GM18519 (cell line): Measurements from ENCODE around the gene FRMD4A.

ENCODE experiments used
- ATAC-seq: cut with Tn5 transposase; IDR thresholded peaks from one replicate; pipeline ENCODE4 v1.9.1; 2021; ENCODE audit warnings: mild to moderate bottlenecking, moderate library complexity; ENCODE audit not compliant: unreplicated experiment, low FRiP score

Gene FRMD4A

DNA sequence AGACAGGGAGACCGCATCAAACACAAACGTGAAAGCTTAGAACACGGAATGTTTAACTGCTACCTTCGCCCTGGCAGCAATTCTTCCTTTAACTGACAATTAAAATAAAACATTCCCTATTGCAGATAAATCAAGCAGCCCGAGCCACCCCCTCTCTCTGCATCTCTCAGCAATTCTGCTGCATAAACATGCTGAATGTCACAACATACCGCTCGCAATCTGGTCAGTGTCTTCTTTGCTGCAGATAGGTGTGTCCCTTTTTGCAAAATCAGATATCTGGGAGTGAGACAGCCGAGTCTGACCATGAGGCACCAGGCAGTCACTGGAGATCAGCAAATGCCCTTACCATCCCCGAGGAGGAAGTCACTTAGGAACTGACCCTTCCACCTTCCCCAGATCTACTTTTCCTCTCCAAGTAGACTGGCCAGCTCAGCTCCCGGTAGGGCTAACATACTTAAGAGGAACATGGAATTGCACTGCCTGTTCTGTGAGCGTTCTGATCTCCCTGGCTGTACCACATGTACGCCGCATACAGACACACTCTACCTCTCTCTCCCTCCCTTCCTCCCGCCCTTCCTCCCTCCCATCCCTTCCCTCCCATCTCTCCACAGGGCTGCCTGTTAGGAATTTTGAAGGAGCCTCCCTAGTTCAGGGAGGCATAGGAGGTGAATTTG lies at the start of gene FRMD4A:
TSS of gene FRMD4A (minus strand) at position 537 of the 674 bp plus-strand sequence.
- ATAC-seq = no peak

DNA sequence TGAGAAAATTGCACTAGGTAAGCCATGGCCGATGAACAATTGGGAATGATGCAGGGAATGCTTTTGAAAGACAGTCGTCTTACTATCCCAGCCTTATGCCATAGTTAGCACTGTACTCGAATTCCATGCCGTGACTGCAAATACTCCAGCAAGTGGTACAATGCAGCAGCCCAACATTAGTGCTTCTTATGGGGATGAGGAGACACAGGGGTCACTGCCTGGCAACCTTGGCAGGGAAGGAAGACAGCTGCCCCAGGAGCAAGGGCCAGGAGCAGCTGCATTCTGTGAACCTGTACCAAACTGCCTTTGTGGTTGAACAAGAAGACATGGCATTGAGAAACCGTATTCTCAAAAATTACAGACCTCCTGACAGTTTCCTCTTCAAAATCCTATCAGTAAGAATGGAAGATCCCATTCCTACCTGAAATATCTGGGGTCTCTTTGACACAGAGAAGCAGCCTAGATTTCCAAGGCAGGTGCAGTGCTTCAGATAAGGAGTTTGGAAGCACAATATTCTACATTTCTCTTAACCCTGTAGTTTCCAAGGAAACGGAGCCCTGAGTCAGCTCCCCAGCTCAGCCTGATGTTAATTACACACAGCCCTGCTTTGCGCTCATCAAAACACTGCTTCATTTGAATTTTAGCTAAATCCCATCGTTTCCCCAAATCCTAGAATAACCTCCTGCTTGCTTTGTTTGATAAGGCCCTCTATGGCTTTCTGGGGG lies 49.0 kb upstream of the FRMD4A start:
- no peak for ATAC-seq

DNA sequence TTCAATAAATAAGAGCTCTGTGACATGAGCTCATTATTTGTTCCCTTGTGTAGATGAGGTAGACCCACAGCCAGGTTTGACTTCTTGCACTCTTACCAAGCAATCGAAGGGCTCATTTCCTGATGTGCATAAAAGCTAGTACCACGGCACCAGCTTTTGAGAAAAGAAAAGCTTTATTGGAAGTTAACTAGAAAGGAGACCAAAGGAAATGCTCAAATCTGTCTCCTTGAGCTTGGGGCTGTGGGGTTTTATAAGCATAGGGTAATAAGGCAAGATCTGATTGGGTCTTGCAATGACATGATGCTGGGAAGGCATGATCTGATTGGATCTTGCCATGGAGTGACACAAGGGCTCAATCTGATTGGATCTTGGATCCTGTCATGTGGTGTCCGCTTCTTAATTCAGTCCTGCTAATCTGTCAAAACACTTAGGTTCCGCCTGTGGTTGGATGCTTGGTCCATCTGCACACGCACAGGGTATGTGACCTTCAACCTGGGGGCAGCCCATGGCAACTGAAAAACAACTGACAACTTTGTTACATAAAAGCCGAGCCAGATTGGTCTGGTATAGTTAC lies 47.8 kb upstream of the FRMD4A start:
- ATAC-seq = no peak

DNA sequence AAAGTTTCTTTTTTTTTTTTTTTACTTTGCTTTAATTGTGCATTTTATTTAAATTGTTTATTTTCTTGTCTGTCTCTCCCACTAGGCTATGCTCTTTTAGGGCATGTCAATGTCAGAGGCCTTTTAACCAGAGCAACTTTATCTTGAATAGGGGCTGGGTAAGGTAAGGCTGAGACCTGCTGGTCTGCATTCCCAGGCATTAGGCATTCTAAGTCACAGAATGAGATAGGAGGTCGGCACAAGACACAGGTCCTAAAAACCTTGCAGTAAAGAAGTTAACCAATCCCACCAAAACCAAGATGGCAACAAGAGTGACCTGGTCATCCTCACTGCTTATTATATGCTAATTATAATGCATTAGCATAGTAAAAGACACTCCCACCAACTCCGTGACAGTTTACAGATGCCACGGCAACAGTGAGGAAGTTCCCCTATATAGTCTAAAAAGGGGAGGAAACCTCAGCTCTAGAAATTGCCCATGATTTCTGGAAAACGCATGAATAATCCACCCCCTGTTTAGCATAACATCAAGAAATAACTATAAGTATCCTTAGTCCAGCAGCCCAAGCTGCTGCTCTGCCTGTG lies 47.0 kb upstream of the FRMD4A start:
- ATAC-seq = no peak

DNA sequence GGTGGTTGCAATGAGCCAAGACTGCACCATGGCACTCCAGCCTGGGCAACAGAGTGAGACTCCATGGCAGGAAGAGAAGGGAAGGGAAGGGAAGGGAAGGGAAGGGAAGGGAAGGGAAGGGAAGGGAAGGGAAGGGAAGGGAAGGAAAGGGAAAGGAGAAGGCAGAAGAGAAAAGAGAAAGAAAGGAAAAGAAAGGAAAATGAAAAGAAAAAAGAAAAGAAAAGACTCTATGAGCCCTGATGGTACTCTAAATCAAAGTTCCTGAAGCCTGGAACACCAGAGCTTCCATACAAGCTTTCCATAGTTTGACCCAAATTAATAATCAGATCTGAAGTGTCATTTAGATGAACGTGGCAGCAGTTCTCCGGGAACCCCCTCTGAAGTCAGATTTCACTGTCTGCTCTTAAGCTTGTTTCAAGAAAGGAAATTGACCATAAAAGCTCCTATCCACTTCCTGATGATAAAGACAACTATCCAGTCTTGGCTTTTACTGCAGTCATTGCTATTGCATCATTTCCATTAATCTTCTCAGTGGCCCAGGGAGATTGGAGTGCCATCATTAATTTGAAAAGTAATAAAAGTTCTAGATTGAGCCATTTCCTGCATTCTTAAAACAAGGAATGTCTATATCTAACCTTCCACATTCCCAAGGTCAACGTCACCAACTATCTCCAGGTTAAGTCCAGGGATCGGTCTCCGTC lies 44.2 kb upstream of the FRMD4A start:
- no peak for ATAC-seq

DNA sequence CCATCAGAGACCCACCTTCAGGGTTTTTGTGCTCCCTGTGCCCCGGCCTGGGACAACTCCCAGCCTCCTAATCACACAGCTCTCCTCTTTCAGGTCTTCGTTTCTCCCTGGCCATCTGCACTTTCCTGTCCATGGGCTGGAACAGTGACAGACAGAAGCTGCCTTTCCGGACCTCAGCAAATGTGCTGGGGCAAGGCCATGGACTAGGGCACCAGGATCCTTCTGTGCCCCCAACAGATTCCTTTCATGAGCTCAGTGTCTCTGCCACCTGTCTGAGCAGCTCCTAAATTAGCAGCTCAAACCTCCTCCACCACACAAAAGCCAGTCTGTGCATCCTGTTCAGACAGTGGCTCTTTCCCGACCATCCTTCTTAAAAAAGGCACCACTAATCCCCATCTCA lies 41.9 kb upstream of the FRMD4A start:
- ATAC-seq = no peak

DNA sequence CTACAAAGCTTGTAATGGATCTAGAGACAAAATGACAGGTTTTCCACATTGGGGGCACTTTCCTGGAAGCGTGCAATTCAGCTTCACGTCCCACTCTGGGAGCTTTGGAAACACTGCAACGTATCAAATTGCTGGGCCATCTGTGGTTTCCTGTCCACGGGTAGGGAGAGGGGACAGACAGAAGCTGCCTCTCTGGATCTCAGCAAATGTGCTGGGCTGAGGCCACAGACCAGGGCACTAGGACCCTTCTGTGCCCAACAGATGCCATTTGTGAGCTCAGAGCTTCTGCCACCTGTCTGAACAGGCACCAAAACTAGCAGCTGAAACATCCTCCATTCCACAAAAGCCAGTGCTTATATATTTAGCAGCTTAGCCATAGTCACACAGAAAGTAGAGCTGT lies 40.9 kb upstream of the FRMD4A start:
- ATAC-seq = no peak

DNA sequence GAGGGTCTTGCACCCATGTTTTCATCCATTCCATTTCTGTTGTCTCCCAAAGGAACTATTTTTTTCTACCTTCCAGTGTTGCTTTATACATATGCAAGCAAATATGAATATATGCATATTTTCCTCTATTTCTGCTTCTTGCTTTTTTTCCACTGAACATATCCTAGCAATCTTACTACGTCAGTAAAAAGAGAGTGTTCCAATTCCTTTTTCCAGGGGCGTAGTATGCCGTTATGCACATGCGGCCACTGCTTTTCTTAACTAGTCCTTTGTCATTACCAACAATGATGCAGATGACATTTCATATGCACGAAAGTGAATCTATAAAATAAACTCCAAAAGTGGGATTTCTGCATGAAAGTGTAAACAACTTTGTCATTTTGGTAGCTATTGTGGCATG lies 40.2 kb upstream of the FRMD4A start:
- no peak for ATAC-seq

DNA sequence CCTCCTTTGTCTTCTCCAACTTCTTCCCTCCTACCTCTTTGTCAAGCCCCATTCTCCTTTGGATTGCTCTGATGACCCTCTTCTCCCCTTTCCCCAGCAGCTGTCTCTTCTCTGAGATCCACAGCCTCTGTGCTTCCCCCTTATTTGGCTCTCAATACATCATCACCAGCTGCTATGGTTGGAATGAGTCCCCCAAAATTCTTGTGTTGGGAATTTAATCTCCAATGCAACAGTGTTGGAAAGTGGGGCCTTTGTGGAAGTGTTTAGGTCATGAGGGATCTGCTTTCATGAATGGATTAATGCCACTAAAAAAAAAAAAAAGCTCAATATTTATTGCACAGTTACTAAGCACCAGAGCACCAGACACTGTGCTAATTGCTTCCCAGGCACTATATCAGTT lies 39.2 kb upstream of the FRMD4A start:
- no peak for ATAC-seq

DNA sequence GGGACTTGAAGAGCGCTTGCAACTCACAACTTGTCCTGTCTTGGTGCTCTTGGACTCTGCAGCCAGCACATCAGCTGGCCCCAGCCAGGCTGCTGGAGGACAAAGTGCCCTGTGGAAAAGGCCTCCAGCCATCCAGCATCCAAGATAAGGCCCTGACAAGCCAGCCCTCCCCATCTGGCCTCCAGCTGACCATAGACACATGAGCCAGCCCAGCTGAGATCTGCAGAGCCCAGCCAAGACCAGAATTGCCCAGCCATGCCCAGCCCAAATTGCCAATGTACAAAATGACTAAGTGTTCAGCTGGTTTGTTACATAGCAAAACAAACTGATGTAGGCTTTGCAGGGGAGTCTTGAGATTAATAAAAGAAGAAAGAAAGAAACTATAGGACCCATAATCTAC lies 36.0 kb upstream of the FRMD4A start:
- ATAC-seq = no peak

DNA sequence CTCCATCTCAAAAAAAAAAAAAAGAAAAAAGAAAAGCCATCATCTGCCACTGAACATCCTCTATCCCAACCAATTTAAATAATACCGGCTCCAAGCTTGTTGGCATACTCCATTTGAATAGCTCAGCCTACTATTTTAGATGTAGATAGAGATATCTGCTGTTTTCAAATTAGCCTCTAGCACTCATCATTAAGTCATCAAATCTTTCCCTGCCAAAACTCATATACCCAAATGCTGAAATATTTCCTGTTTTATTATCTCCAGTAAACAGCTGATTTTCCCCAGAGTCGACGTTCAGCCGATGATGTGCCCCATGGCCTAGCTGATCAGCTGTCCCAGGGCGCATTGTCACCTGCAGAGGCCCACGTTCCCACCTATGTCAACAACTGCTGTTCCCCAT lies 34.5 kb upstream of the FRMD4A start:
- ATAC-seq = no peak

DNA sequence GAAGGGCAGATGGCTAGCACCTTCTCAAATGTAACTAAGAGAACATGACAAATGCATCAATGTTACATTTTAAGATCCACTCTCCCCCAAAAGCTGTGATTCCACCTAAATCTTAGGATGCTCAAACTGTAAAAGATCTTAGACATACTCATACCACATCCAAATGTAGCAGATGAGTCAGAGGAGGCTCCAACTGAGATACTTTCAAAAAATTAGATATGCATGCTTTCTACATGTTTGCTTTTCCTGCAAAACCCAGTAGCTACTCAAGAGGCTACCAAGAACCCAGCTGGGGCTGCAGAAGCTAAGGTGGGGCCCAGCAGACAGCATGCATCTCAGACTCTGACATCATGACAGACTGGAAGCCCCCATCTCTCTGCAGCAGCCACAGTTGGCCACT lies 31.4 kb upstream of the FRMD4A start:
- no peak for ATAC-seq

DNA sequence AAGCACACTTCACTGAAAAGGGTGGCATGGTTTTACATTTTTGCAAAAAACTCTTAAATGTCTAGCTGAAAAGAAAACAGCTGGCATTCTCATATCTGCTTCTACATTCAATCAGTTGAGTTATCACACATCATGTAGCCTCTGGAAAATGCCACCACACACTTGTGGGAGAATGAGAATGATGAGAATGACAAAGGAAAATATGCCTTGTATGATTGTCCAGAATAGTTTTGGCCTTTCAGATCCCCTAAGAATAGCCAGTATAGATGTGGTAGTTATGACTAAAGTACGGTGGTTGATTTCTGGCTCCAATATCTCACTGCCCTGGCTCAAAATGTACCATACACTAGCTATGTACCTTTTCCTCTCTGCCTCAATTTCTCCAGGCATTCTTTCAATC lies 30.2 kb upstream of the FRMD4A start:
- ATAC-seq = no peak

DNA sequence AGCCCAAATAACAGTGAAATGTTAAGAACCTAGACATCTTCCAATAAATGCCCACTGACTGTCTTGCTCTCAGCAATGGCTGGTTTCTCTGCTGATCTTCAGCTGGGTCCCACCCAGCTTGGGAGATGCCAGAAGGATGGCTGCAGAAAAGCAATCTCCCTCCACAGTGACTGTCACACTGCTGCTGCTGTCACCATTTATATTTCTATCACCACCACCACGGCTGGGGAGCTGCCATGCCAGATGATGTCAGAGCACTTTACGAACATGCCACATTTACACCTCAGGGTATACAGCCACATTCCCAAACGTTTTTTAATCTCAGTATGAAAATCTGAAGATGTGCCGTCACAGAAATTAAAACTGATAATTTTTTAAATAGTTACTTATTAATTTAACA lies 29.8 kb upstream of the FRMD4A start:
- ATAC-seq = no peak

DNA sequence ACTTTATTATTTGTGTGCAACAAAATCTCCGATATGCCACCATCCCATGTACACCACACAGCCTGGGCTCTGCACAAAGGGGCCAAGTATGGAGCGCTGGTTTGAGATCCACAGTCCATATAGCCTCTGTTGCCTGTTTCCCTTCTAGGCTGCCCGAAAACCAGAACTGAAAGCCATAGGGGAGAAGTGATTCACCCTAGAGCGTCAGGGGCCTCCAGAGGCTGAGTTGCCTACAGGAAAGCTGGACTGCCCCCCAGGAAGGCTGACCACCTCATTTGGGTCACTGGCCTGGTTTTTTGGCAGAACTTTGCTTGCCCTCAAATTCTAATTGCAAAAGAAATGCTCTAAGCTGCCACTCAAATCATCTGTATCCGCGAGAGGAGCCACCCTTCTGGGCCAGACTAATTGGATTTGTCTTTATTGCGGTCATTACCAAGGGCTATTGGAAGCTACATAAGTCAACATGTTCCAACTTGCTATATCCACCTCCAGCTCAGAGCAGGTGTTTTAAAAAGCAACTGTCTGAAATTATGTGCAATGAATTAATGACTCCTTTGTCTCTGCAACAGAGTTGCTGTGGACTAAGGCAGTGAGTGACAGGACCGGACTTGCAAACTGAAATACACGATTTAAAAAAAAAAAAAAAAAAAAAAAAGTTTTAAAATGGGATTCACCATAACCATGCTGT lies 28.3 kb upstream of the FRMD4A start:
- ATAC-seq = no peak

DNA sequence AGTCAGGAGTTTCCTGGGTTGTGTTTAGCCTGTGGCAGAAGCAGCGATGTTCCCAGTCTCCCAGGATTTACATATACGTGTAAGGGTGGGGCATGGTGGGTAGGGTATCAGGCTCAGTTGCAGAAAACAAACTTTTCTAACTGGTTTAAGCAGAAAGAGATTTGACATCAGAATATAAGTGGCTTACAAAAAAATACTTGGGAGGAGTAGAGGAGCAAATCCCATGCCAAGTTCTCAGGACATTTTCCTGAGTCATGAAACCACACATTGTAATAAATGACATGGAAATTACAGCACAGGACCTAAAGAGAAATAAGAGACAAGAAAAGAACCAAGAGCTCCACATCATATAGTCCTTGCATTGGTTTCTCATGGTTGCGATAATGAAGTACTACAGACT lies 26.2 kb upstream of the FRMD4A start:
- ATAC-seq = no peak

DNA sequence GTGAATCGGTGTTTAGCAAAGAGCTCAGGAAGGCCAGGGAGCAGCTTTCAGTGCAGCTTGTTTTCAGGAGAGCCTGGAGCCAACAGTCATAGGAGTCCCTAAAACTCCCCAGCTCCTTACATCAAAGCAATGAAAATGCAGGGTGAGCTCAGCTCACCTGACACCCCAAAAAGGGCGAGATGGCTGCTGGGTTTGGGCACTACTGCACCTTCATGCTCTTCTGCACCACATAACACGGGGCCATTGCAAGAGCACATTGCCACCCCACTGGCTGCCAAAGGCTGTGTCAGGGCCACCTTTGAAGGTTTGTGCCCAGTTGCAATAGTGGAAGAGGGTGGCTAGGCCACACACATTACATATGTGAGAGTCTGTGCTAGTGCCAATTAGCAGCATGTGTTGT lies 25.0 kb upstream of the FRMD4A start:
- no peak for ATAC-seq

DNA sequence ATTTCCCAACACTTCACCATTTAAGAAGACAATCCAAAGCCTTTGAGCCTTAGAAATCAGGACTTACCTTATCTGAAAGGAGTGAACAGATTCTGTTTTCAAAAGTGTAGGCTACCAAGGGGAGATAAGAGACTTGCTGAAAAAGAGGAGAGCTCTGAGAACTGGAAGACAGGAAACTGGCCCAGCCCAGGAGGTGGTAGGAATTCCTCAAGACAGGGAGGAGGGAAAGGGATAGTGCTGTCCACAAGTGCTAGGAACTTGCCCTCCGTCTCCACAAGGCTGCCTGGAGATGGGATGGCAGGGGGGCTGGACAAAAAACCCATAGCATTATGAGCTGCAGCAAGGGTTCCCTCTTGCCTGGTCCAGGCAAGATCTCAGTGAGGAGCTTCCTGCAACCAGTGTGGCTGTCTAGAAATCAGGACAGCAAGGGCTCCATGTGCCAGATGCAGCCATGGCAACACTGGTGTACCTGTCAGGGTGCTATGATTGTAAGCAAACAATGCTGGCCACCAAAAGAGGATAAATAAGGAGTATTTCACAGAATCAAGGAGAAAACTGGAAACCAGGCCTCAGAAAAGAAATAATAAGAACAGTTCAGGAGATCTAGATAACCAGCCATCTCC lies 22.7 kb upstream of the FRMD4A start:
- ATAC-seq = no peak

DNA sequence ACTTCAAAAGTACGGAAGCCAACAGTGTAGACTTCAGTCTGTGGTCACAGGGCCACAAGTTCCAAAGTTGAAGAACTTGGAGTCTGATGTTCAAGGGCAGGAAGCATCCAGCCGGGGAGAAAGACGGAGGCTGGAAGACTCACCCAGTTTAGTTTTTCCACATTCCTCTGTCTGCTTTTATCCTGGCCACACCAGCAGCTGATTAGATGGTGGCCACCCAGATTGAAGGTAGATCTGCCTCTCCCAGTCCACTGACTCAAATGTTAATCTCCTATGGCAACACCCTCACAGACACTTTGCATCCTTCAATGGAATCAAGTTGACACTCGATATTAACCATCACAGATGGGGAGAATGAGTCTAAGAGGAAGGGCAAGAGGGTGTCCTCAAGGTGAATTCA lies 19.3 kb upstream of the FRMD4A start:
- ATAC-seq = no peak

DNA sequence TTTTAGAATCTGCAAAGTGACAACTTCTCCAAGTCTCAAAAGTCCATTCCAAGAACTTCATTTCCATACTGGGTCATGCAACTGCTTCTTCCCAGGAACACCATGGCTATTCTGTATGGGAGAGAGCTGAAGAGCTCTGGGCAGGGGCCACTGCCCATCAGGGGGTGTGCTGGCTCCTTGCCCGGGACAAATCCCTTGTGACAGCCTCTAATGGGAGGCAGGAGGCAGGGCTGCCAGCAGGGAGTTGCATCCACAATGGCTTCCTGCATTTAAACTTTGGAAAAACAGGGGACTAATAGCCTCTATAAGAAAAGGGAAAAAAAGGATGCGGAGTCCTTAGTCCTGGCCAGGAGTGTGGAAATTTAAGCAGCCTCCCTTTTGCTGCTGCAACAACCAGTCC lies 18.4 kb upstream of the FRMD4A start:
- no peak for ATAC-seq
